HG02885 (cell line): ENCODE data around the gene CCDC186.
"Not testable (repeated sequence)": the region's sequence is repeated elsewhere in the genome, so short reads cannot be mapped to it uniquely, and the experiment has no call there.

Experiments used
- ATAC-seq: cut with Tn5 transposase; IDR thresholded peaks from one replicate; pipeline ENCODE4 v1.9.1; 2021; ENCODE audit warnings: mild to moderate bottlenecking; ENCODE audit not compliant: unreplicated experiment, poor library complexity

CCDC186 gene

GRCh38 chr10:114175667-114176066 is 1.7 kb upstream of the CCDC186 start:
- no peak for ATAC-seq

GRCh38 chr10:114174695-114175188 is 739 bp upstream of the CCDC186 start:
- peak; percentile 17 for ATAC-seq

- peak; percentile 4 for ATAC-seq
These were observed 441 bp downstream of the CCDC186 start for GRCh38 chr10:114173603-114173920.

GRCh38 chr10:114172776-114173602 is 1.0 kb downstream of the CCDC186 start:
- ATAC-seq, result no peak

- ATAC-seq, result no peak
These were observed 1.8 kb downstream of the CCDC186 start for GRCh38 chr10:114172216-114172615.

- no peak for ATAC-seq
These were observed 5.5 kb downstream of the CCDC186 start for GRCh38 chr10:114168450-114169009.

- no peak for ATAC-seq
These were observed 6.0 kb downstream of the CCDC186 start for GRCh38 chr10:114167985-114168384.

GRCh38 chr10:114166494-114166893 is 7.5 kb downstream of the CCDC186 start:
- ATAC-seq, result no peak

GRCh38 chr10:114166043-114166442 is 8.0 kb downstream of the CCDC186 start:
- ATAC-seq, result no peak

GRCh38 chr10:114163062-114163461 is 10.9 kb downstream of the CCDC186 start:
- no peak for ATAC-seq

- ATAC-seq, result no peak
These were observed 16.1 kb downstream of the CCDC186 start for GRCh38 chr10:114157912-114158311.

- no peak for ATAC-seq
These were observed 22.1 kb downstream of the CCDC186 start for GRCh38 chr10:114151892-114152291.

- ATAC-seq, result no peak
These were observed 22.5 kb downstream of the CCDC186 start for GRCh38 chr10:114151486-114151885.

- not testable (repeated sequence) for ATAC-seq
These were observed 24.5 kb downstream of the CCDC186 start for GRCh38 chr10:114149476-114149875.

- no peak for ATAC-seq
These were observed 30.8 kb downstream of the CCDC186 start for GRCh38 chr10:114143160-114143559.

- ATAC-seq, result no peak
These were observed 32.0 kb downstream of the CCDC186 start for GRCh38 chr10:114142018-114142417.

GRCh38 chr10:114140827-114141226 is 33.2 kb downstream of the CCDC186 start:
- not testable (repeated sequence) for ATAC-seq

GRCh38 chr10:114140036-114140435 is 34.0 kb downstream of the CCDC186 start:
- ATAC-seq, result no peak

GRCh38 chr10:114138581-114138980 is 35.4 kb downstream of the CCDC186 start:
- ATAC-seq, result no peak

GRCh38 chr10:114135476-114135875 is 38.5 kb downstream of the CCDC186 start:
- no peak for ATAC-seq

- peak; percentile 78 for ATAC-seq
These were observed 42.9 kb downstream of the CCDC186 start for GRCh38 chr10:114131094-114131493.

- ATAC-seq, result no peak
These were observed 53.0 kb downstream of the CCDC186 start for GRCh38 chr10:114121031-114121430.
